ELR (cell line): ENCODE measurements around the gene PRADC1.
"Not testable (repeated sequence)": the region's sequence is repeated elsewhere in the genome, so short reads cannot be mapped to it uniquely, and the experiment has no call there.

Source experiments
- DNase-seq: peaks from one replicate; pipeline ENCODE4 v3.0.0-alpha.2; 2015; ENCODE audit warnings: low read depth

The PRADC1 gene

DNA sequence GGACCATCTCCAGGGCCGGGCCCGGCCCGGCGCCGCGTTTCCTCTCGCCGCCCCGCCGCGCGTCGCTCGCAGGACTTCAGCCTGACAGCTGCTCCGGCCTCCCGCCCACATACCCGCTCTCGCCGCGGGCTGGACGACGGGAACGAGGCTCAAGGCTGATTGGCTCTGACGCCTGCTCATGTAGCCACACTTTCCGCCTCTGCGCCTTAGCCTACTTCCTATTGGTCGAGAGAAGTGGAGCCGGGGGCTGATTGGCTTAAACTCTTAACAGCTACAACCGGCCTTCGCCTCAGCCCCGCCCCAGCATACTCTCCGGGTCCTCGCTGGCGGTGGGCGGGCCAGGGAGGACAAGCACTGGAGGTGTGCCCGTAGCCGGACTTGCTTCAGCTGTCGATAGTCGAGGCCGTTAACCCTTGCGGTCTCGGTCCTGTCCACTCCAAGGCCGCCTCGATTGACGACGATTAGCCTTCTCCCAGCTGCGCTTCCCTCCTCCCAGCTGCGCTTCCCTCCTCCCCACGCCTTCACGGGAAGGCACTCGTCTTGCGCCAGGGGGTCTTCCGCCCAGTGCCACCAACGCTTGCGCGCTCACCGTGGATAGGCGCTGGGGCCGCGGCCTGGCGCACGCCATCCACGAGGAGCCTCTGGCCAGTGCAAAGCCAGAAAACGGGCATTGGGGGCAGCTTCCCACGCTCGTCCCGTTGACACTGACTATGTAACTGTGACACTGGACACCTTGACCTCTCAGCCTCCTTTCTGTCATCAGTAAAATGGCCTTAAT lies at the start of gene PRADC1:
Gene PRADC1 (minus strand): TSS at position 86 of the 778 bp plus-strand sequence. CDS start 79 bp downstream, at position 7.
- DNase-seq = peak; percentile 100

DNA sequence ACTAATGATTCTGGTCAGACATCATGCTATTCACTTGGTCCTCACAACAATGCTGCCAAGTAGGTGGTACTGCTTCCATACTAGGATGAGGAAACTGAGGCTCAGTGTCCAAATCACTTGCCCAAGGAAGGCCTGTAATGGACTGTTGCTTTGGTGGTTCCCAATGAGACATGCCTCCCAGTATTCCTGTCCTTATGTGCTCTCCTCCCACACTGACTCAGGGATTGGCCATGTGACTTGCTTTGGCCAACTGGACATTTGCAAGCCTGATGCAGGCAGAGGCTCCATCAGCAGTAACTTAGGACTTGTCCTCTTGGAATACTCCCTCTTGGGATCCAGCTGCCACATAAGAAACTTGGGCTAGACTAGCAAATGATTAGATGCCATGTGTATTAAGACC lies 48.2 kb upstream of the PRADC1 start:
- DNase-seq = no peak

DNA sequence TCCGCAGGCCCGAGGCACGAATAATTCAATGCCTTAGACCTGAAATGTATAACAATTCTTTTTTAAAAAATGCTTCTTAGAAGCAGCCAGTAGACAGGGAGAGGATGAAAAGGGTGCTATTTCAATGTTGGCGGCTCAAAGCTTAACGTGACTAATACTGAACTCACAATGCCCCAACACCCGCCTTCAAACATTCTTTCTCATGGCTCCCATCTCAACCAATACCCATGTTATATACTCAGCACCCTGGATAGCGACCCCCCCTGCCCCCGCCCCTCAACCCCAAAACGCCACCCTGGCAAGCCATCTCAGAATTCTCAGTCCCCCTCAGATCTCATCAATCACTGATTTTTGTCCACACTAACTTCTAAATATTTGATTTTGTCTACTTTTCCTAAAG lies 46.8 kb upstream of the PRADC1 start:
- DNase-seq = no peak

DNA sequence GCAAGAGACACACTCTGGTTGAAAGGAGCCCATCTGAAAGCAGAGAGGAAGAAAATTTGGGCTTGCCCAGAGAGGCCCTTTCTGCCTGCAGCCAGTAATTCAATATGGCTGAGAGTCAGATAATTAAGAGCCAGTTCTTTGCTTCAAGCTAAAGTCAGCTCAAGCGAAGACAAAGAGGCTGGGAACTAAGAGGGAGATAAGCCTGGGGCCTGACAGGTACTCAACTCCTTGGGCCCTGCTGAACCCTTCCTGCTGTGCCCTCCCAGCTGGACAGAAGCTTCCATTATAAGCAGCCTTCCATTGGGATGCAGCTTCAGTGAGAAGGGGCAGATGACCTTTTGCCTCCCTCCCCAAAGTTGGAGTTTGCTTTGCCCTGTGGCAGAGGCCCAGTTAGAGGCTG lies 39.2 kb upstream of the PRADC1 start:
- no peak for DNase-seq

DNA sequence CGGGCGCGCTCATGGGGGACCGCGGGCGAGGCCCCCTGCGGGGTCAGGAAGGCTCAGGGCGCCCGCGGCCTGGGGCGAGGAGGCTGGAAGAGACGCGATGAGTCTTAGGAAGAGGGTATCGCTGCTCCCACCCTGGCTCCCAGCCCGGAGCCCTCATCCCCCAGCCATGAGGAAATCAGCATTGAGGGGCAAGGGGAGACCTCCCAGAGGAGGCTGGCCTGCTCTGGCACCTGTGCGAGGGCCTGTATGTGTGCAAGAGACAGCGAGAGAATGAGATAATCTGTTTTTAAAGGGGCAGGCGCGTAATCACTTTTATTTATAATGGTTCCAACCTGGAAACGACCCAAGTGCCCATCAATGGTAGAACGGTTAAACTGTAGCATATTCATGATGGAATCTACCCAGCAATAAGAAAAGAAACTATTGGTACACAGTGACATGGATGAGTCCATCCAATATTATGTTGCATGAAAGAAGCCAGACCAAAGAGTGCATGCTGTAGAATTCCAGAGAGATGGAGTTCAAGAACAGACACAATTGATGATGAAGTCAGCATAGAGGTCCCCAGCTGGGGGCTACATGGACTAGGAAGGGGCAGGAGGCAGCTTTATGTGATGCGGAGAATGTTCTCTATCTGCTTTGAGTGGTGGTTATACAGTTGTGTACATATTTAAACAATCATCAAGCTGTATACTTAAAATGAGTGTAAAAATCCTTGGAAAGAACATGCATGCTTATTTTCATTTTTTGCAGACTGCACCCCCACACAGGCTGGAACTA lies 36.8 kb upstream of the PRADC1 start:
- no peak for DNase-seq

DNA sequence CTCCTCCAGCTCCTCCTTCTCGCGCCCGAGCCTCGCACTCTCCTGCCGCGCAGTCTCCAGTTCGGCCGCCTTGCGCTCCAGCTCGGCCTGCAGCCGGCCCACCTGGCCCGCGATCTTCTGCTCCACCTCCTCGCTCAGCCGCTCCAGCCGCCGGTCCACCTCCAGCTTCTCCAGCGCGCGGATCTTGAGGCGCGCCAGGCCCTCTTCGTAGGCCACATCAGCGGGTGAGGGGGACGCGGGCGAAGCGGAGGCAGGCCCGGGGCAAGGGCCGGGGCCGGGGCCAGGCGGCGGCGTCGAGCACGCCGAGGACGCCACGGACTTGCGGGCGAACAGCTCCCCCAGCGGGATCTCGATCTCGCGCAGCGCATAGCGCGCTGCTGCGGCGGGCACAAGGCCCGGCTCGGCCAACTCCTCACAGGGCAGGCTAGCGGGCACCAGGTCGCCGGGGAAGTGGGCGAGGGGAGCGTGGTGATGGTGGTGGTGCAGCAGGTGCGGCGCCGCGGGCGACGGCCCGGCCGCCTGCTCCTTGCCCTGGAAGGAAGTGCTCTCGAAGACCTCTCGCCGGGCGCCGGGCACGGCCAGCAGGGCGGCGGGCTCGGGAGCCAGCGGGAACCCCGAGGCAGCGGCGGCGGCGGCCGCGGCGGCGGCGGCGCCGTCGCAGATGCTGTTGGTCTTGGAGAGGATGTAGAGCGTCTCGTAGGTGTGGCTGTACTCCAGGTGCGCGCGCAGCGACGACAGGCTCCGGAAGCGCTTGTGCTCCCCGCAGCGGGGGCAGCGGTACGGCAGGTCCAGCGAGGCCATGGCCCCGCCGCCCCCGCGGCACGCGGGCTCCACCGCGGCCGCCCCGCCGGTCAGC lies 36.0 kb upstream of the PRADC1 start:
- no peak for DNase-seq

DNA sequence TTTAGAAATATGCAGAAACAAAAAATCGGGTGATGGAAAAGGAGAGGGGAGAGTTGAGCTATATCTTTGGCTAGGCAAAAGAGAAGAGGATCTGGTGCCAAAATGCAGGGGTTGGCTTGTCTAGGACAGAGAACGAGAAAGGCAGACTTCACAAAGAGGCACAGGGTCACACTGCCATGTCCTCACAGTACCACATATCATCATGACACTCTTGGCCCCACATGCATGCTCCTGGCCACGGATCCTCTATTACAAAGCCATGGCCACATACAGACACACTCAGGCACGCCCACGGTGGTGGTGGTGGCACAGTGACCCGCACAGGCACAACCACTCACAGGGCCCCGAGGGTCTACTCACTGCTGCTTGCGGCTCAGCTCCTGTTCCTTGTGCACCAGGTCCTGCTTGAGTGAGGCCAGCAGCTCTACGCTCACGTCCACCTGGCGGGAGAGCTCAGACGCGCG lies 35.4 kb upstream of the PRADC1 start:
- no peak for DNase-seq

DNA sequence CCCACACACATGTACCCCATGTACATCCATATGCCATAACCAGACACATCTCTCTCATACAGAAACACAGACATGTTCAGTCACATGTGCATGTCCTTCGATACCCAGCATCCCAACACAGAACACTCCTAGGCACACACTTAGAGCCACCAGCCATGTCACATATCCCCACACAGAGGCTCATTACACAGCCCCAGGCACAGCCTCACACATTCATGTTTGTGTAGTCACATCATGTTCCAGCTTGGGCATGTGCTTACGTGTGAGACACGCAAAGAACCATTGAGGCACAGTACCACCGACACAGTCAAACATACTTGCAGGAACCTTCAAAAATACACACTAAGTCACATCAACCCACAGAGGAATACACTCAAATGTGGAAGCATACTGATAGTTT lies 34.0 kb upstream of the PRADC1 start:
- no peak for DNase-seq

DNA sequence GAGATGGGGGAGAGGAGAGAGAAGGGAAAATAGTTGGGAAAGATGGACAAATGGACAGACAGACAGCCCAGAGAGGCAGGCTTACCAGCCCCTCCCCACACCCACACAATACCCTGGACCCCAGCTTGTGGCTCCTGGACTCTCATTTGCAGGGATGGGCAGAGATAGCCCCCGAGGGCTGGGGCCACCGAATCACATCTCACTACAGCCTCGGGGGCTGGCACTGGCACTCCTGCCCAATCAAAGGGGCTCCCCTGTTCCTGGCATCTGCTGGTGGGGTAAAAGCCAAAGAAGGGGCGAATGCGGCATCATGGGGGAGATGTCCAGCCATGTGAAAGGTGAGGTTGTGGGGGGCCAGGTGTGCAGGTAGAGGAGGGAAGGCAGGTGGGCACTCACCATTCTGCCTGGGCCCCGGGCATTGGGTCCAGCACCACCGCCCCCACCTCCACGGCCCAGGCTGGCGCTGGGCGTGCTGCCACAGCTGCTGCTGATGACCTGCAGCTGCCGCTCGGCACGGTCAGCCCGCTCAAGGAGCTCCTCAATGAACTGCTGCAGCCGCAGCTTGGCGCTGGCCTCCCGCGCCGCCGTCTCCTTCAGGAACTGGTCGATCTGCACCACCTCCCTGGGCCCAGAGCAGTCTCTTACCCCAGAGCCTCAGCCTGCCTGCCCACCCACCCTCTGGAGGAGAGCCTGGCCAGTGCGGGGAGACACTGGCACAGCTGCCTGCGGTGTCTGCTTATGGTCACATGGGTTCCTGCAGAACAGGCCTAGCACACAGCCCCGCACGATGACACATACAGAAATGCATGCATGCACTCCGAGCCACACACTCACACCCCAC lies 33.2 kb upstream of the PRADC1 start:
- DNase-seq = no peak

DNA sequence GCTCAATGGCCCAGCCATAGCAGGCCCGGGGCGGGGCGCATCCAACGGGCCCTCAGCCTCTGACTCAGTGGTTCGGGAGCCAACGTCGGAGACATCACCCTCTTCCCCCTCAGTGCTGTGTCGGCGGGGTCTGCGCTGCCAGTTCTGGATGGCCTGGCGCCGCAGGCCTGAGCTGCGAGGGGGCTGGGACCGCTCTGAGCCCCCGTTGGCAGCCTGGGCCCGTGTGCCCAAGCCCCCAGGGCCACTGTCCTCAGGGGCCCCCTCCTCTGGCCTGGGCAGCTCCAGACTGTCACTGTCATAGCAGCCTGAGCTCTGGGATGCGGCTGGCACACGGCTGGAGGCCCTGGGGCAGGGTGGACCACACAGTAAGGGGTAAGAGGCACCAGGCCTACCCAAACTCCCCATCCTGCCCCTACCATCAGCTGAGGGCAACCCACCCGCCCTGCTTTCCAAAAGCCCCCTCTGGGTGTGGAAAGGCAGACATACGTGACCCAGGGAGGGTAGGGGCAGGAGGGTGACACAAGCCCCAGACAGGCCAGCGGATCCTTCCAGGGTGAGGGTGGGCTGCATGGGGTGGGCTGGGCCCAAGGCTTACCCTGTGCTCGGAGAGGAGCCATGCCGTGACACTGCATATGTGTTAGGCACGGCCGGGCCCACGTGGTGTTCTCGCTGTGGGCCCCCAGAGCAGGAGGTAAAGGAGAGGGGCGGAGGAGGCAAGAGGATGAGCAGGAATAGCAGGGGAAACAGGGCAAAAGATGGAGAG lies 32.4 kb upstream of the PRADC1 start:
- DNase-seq = no peak

DNA sequence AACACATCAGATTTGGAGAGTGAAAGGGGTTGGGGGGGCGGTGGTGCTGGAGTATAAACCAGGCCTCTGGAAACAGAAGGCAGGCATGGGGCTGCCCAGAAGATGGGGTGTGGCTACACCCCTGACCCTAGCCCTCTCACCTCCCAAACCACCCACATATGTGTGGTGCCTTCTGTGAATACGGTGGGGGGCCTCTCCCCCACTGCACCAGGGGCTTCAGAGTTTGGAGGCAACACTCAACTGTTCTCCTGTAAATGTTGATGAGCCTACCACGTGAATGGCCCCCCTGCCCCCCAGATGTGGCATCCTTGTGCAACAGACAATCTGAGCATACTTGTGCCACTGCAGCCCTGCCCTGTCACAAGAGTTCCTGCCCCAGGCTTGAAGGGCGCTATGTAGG lies 31.7 kb upstream of the PRADC1 start:
- DNase-seq = no peak

DNA sequence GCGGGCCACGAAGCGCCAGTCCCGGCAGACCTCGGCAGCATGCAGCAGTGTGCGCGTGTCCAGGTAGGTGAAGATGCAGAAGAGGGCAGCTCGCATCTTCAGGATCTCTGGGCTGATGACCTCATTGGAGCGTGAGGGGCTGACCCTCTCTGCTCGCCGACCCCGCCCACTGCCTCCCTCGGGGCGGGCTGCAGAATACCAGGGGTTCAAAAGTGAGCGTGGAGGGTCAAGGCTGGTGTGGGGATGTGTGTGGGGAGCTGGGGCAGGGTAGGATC lies 31.2 kb upstream of the PRADC1 start:
- no peak for DNase-seq

DNA sequence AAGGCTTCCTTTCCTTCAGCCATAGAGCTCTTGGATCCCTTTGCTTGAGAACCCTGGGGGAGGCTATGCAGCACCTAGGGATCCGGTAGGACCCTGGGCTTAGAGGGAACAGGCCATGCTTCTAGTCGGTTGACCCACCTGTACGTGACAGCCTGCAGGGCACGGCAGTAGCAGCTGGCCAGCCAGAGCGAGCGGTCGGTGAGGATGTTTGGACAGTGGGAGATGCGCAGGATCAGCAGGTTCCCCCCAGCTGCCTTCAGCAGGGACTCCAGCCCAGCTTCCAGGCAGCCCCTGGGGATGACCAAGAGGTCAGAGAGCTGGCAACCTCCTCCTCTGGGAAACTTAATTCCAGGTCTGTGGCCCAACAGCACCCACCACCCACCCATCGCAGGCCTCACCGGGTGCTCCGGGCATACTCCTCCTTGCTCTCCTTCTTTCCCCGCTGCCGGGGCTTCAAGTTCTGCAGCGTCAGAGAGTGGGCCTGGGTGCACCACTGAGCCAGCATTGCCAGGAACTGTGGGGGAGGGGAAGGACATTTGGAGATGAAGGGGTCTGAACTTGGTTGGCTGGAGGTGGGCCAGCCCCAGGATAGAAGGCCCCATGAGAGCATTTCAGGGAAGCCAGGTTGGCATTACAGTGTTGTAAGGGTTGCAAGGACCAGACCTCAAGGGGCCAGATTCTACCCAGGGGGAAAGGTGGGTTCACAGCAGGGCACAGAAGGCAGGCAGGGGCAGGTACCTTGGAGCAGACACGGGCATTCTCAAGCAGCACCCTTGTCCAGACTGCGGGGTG lies 30.7 kb upstream of the PRADC1 start:
- DNase-seq = no peak

DNA sequence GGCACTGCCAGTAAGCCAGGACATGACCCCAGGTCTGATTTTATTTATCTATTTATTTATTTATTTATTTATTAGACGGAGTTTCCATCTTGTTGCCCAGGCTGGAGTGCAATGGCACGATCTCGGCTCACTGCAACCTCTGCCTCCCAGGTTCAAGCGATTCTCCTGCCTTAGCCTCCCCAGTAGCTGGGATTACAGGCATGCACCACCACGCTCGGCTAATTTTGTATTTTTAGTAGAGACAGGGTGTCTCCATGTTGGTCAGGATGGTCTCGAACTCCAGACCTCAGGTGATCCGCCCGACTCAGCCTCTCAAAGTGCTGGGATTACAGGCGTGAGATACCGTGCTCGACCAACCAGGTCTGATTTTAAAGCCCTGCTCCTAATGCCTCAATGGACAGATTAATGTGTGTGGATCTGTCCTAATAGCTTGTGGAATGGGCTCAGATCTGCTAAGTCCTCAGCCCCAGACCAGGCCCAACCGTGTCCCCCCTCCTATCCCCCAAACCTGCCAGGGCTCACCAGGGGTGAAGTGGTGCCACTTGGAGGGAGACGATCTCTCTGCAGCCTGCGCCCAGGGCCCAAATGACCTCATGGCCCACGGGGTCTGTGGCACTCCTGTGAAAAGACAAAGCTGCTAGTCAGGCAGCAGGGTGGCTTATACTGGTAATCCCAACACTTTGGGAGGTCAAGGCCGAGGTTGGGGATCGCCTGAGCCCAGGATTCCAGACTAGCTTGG lies 29.8 kb upstream of the PRADC1 start:
- not testable (repeated sequence) for DNase-seq

DNA sequence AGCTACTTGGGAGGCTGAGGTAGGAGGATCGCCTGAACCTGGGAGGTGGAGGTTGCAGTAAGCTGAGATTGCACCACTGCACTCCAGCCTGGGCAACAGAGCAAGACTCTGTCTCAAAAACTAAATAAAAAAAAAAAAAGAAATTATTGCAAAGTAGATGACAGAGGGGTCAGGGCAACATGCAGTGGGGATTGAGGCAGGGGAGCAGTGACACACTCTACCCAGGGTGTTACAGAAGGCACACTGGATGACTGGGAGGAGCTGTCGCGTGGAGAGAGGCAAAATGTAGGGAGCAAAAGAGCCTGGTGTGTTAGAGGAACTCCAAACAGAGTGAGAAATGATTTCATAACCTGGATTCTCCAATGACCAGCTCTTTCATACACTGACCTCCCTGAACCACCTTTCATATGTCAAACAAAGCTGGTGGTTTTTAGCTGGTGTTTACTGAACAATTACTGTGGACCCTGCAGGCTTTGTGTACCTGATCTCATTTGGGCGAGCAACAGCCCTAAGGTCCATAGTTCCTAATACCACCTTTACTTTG lies 29.1 kb upstream of the PRADC1 start:
- no peak for DNase-seq

DNA sequence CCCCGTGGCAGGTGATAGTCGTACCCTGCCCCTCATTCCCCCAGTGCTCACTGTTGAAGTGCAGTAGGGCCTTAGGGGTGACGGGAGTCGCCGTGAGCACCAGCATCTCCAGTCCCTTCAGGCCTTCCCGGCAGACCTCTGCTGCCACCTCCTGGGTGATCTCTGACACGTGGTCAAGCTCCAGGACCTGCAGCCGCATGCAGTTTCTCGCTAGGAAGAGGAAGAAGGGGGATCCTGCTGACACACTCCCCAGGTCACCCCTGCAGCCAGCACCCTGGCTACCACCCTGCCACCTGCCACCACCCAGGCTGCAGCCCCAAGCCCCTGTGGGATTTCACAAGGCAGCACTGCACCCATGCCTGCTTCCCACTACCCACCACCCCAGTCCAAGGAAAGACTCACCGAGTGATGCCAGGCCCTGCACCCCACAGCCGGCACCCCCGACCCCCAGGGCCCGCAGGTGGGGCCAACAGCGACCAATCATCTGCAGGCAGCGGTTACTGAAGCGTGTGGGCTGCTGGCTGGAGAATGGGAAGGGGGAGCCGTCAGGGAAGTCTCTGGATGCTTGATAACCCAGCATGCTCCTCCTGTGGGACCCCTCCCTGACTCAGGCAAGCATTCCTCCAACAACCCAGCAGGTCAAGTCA lies 27.4 kb upstream of the PRADC1 start:
- DNase-seq = peak; percentile 72

DNA sequence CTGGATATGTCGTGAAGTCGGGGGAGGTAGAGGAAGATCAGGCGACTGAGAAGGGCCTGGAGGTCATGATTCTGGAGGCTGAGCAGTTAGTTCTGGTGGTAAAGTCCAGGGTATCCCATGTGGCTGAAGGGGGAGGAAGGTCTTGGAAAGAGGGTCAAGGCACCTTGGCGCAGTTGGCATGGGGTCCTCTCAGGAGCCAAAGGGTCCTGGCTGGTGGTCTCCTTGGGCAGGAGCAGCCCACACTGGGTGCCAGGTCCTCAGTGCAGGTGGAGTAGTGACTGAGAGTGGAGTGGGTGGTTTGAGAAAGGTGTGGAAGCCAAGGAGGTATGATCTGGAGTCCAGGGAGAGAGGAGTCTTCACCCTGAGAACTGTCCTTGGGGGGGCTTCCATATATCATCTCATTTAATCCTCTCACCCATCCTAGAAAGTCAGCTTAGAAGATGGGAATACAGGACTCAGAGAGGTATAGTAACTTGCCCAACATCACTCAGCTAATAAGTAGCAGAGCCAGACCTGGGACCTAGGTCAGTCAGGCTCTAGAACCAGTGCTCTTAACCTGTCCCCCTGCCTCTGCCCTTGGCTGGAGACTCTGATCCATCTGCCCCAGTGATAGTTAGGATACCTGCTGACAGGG lies 26.8 kb upstream of the PRADC1 start:
- DNase-seq = no peak

DNA sequence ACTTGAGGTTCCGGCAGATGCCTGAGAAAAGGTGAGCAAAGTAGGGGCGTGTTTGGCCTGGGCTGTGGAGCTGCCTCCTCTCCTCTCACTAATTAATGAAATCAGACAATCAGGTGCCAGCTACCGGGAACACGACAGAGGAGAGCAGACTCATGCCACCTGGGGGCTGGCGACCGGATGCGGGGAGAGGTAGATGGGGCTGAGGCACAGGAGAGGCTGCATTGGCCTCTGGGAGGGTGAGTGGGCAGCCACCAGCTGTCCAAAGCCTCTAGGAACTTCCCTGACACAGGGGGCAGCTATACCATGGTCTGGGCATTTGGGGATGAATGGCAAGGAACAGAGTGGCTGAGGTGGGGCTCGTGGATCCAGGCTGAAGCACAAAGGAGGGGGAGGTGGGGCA lies 26.2 kb upstream of the PRADC1 start:
- DNase-seq = no peak
